Left ventricle myocardium inferior (tissue), 1 donor: ENCODE data around the gene THSD7B. TPM values are rescaled to one million over a fixed set of nuclear protein-coding genes. Genes with fewer than 3 reads are reported as not detected.

Experiments used
- DNase-seq: peaks from one replicate; pipeline ENCODE4 v3.0.0-alpha.2; 2020
- H3K27ac ChIP-seq: fragments of 200-600 bp; replicated peaks from 2 replicates; pipeline ENCODE4 v1.8.0; 2021
- H3K27me3 ChIP-seq: fragments of 200-600 bp; 2 replicates; pipeline ENCODE4 v1.8.0; 2021; ENCODE audit warnings: low read depth
- H3K36me3 ChIP-seq: fragments of 200-600 bp; 2 replicates; pipeline ENCODE4 v1.8.0; 2021
- H3K4me1 ChIP-seq: fragments of 200-600 bp; 2 replicates; pipeline ENCODE4 v1.8.0; 2021
- H3K4me3 ChIP-seq: fragments of 200-600 bp; 2 replicates; pipeline ENCODE4 v1.8.0; 2021; ENCODE audit warnings: mild to moderate bottlenecking, moderate library complexity
- H3K9me3 ChIP-seq: fragments of 200-600 bp; replicated peaks from 2 replicates; pipeline ENCODE4 v1.8.0; 2021
- intact Hi-C: fragments of 100-400 bp; cut with micrococcal nuclease; formaldehyde crosslinking; loops from one replicate; pipeline ENCODE4 v1.11.0; 2022
- total RNA-seq: library from RNA; stranded (reverse); fragmentation: NEBNext Ultra II Directional; extraction: Animal tissue kit (Norgen Biotek cat#: 25700); gene quantifications from one replicate; pipeline ENCODE4 v1.2.1, GENCODE V29; 2021
- TF ChIP-seq, protein P1 (sequence below): fragments of 200-600 bp; IDR thresholded peaks from 2 replicates; pipeline ENCODE4 v1.8.0; 2021; ENCODE audit warnings: antibody characterized with exemption, mild to moderate bottlenecking, borderline replicate concordance
- donor health status: DM: no; HTN: yes; CAD: no; lungs with severe emphysema.

The THSD7B gene
- total RNA-seq, 1 donor from 2014 or later = 0.22 TPM

DNA sequence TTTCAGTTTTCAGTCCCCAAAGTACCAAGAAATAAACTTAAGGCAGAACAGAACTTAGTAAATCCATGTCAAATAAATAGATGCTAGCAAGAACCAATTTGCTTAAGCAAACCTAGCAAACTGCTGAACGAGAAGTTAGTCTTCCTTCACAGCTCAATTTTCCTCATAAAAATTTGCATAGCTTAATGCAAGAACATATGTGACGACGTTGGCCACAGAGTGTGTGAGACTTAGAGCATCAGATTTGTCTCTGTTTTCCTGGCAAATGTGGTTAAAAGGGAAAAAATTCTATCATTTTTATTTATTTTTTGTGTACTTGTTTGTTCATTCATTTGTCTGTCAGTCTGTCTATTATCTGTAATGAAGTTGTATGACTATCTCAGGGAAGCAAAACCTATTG lies 485.7 kb downstream of the THSD7B start:
- H3K9me3 ChIP-seq = no peaks in the 10 kb centered on the region
- no peak overlapping the region for H3K4me3 ChIP-seq
- intact Hi-C loops = no loop called here
- no peaks in the 10 kb centered on the region for H3K4me1 ChIP-seq
- H3K27ac ChIP-seq = no peak overlapping the region
- no peak for DNase-seq
- TF ChIP-seq, protein P1, sequence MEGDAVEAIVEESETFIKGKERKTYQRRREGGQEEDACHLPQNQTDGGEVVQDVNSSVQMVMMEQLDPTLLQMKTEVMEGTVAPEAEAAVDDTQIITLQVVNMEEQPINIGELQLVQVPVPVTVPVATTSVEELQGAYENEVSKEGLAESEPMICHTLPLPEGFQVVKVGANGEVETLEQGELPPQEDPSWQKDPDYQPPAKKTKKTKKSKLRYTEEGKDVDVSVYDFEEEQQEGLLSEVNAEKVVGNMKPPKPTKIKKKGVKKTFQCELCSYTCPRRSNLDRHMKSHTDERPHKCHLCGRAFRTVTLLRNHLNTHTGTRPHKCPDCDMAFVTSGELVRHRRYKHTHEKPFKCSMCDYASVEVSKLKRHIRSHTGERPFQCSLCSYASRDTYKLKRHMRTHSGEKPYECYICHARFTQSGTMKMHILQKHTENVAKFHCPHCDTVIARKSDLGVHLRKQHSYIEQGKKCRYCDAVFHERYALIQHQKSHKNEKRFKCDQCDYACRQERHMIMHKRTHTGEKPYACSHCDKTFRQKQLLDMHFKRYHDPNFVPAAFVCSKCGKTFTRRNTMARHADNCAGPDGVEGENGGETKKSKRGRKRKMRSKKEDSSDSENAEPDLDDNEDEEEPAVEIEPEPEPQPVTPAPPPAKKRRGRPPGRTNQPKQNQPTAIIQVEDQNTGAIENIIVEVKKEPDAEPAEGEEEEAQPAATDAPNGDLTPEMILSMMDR = no peak
- H3K27me3 ChIP-seq = no peaks in the 10 kb centered on the region
- no peaks in the 10 kb centered on the region for H3K36me3 ChIP-seq

DNA sequence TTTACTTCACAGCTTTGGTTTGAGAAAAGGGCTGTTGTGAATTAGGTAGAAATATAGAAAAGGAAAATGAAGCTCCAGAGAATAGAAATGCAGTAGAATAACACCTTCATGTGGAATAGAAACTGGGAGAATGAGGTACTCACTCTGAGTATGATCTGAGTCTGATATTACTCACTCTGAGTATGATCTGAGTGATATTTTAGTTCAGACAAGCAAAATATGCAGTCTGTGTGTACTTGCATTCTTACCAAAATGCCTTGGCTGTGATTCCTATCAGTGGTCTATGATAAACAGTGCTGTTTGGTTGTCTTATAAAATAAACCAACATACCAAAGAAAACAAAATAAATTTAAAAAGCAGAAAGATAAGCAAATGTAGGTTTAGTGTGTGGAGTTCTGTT lies 487.6 kb downstream of the THSD7B start:
- H3K9me3 ChIP-seq = no peaks in the 10 kb centered on the region
- TF ChIP-seq, protein P1 = no peak
- intact Hi-C loops = no loop called here
- no peaks in the 10 kb centered on the region for H3K36me3 ChIP-seq
- no peaks in the 10 kb centered on the region for H3K4me1 ChIP-seq
- H3K4me3 ChIP-seq = no peak overlapping the region
- no peak for DNase-seq
- H3K27me3 ChIP-seq = no peaks in the 10 kb centered on the region
- H3K27ac ChIP-seq = no peak overlapping the region

DNA sequence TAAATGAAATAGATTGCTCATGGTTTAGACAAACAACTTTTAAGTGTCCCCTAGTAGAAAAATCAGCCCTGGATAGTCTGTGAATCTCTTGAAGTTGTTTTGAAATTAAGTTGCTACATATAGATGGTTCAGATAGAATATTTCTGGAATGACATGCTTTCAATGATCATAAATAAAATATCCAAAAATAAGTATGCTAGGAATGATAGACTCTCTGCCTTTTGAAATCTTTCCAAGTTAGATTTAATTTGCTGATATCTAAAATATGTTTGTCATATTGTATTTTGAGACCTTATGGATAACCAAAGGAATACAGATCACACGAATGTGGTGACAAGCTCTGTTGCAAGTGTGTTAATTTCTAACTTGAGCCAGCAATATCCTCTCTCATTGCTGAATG lies 488.7 kb downstream of the THSD7B start:
- H3K27me3 ChIP-seq = no peaks in the 10 kb centered on the region
- TF ChIP-seq, protein P1 = no peak
- H3K36me3 ChIP-seq = no peaks in the 10 kb centered on the region
- H3K9me3 ChIP-seq = no peaks in the 10 kb centered on the region
- H3K4me1 ChIP-seq = no peaks in the 10 kb centered on the region
- DNase-seq = no peak
- no peak overlapping the region for H3K4me3 ChIP-seq
- intact Hi-C loops = no loop called here
- no peak overlapping the region for H3K27ac ChIP-seq

DNA sequence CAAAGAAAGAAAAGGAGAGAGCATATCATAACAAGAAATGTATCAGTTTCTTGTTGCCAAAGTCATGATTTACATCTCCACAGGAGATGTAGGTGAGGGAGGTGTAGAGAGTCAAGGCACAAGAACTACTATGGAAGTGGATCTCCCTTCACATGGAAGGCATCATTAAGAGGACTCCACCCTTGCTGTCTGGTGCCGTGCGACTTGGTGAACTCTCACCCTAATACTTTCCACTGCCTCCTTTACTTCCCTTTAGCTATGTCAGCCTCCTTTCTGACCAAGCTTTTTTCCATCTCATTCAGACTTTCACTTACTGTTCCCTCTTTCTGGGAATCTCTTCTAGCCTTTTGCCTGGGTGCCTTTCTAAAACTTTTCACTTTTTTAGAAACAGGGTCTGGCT lies 490.0 kb downstream of the THSD7B start:
- no peak for DNase-seq
- Histone ChIP-seq H3K27me3 (no peaks in the 10 kb centered on the region), H3K36me3 (no peaks in the 10 kb centered on the region), H3K4me3 (no peak overlapping the region), H3K4me1 (no peaks in the 10 kb centered on the region), H3K9me3 (no peaks in the 10 kb centered on the region), H3K27ac (no peak overlapping the region)
- intact Hi-C loops = no loop called here
- TF ChIP-seq, protein P1 = no peak

DNA sequence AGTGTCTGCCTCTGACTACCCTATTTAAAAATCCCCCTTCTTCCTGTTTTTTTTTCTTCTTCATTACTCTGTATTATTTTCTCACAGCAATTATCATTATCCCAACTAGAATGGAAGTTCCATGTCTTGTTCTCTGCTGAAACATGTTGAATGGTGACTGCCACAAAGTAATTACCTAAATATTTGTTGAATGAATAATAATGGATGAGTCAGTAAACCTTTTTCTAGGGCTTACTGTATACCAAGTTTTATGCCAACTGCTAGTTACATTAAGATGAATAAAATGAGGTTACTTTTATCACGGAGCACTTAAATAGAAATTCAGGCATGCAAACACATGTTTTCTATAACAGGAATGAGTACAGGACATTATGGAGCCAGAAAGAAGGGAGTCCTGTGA lies 490.6 kb downstream of the THSD7B start:
- intact Hi-C loops = no loop called here
- H3K27ac ChIP-seq = no peak overlapping the region
- no peak for DNase-seq
- H3K27me3 ChIP-seq = no peaks in the 10 kb centered on the region
- no peaks in the 10 kb centered on the region for H3K4me1 ChIP-seq
- TF ChIP-seq, protein P1 = no peak
- no peaks in the 10 kb centered on the region for H3K9me3 ChIP-seq
- no peaks in the 10 kb centered on the region for H3K36me3 ChIP-seq
- no peak overlapping the region for H3K4me3 ChIP-seq

DNA sequence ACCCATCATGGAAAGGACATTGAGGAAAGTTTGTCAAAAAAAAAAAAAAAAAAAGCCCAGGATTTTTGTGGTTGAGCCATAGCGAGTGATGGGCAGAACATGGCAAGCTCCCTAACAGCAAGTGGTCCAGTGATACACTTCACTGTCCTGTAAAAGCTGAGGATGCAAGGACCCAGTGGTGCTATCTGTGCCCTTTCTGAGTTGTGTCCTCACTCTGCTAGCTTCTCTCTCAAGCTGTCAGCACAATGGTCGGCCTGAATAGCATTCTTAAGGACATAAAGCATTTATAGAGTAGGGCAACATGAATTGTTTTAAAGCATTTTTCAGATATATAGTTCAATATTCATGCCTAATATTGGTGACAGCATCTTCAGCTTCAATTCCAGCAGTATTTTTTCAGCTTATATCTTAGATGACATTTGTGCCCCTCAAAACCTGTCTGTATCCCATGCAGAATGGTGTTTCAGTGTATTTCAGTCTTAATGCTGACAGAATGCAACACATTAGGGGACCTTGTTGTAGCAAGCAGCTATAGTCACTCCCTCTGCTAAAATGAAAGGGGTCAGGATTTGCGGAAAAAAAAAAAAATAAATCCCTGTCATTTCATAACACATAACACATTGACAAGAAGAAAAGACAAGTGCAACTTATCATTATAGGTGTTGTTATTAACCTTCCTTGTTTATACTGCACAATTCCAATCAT lies 496.7 kb downstream of the THSD7B start:
- Histone ChIP-seq H3K36me3 (no peaks in the 10 kb centered on the region), H3K9me3 (no peaks in the 10 kb centered on the region), H3K27ac (no peak overlapping the region), H3K4me3 (no peak overlapping the region), H3K4me1 (no peaks in the 10 kb centered on the region), H3K27me3 (no peaks in the 10 kb centered on the region)
- TF ChIP-seq, protein P1 = no peak
- no peak for DNase-seq
- intact Hi-C loops = no loop called here
